Measurements from ENCODE around the gene CKAP2L.
A peak's percentile ranks its signal among the peaks of the same experiment; 100 is the strongest.

Gene CKAP2L

GRCh38 chr2:112750560-112750843 lies 13.9 kb downstream of the CKAP2L start:
- in situ Hi-C loops (cut with HindIII; ENCODE audit: low pct_unique_long_range_greater_than_20kb, low sequenced_read_pairs): no loop called here
- no peak for TF ChIP-seq JUND (IDR thresholded peaks at IDR 0.05; ENCODE audit: low read depth)
- no peak for DNase-seq (ENCODE audit: low read depth in 1 of 2, low spot score in 1 of 2)

DNA sequence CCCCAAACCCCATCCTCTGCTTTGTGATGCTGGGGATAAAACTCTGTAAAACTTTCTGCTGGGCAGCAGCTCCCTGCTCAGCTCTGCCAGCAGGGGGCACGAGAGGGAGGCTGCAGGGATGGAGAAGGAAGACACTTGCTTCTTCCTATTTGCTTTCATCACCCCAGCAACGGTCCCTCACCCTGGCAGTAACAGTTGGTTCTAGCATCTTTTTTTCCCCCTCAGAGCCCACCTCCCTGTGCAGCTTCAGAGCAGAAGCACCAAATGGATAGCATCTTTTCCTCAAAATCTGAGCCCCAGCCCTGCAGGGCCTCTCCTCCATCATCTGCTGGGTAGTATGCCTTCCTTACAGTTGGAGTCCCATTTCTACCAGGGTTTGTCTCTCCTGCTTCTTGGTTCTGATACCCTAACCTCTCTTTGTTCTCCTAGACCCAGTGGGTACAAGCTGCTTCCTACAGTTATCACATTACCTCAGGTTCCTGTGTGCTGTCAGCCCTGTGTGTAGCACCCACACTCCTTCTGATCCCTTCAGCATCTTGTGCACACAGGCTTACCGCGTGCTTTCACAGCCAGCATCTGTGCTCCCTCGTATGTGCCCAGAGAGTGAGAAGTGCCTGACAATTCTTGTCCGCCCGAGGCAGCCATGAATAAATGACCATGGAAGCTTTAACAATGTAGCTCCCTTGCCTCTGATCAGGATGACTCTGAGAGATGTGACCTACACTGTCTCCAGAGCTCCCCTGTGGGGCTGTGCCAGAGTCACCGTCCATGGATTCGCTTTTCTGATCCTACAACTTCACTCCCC lies 14.5 kb downstream of the CKAP2L start:
- TF ChIP-seq JUND (IDR thresholded peaks at IDR 0.05; ENCODE audit: low read depth): no peak
- peak in 1 of 2 experiments; percentile 70 for DNase-seq (ENCODE audit: low read depth in 1 of 2, low spot score in 1 of 2)
- in situ Hi-C loops (cut with HindIII; ENCODE audit: low pct_unique_long_range_greater_than_20kb, low sequenced_read_pairs): no loop called here

DNA sequence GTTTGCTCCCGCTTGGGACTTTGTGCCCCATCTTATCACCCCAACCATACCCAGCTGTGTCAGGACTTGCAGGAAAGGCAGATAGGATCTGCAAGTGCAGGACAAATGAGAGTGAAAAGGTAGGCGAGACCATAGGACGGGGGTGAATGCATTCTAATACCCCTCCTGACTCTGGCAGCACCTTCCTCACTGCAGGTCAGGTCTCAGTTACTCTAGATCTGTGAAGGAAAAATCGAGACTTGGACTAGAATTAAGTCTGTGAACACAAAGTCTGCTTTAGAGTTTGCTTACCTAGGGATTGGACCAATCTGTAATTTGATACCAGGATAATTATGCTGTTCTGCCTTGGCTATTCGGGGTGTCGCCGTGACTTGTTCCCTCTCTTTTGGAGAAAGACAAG lies 23.9 kb downstream of the CKAP2L start:
- DNase-seq (ENCODE audit: low read depth in 1 of 2, low spot score in 1 of 2): no peak
- in situ Hi-C loops (cut with HindIII; ENCODE audit: low pct_unique_long_range_greater_than_20kb, low sequenced_read_pairs): no loop called here
- no peak for TF ChIP-seq JUND (IDR thresholded peaks at IDR 0.05; ENCODE audit: low read depth)

DNA sequence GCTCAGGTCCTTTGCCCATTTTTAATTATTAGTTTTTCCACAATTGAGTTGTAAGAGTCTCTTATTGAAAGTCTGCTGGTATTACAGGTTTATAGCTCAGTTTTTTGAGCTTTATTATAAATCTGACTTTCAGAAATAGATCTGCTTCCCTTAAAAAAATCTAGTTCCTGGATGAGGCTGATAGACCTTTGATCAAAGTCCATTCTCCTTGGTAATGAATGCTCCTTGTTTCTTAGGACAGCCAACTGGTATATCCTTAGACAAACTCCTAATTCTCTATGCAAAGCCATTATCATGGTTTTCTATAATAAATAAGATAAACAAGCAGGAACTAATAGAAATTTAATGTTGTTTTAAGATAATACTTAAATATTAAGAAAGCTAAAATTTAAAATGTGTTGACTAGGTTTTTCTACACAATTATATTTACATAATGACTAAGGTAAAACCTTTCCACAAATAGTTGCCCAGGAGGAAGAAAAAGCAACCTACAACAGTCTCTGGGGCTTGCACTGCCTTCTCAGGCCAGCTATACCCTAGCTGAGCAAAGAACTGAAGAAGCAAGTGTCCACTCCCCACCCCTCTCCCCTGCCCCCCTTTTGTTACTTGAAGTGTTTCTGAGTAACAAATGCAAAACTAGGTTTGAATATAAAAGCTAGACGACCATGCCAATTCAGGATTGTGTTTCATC lies 26.7 kb downstream of the CKAP2L start:
- TF ChIP-seq JUND (IDR thresholded peaks at IDR 0.05; ENCODE audit: low read depth): no peak
- in situ Hi-C loops (cut with HindIII; ENCODE audit: low pct_unique_long_range_greater_than_20kb, low sequenced_read_pairs): no loop called here
- no peak for DNase-seq (ENCODE audit: low read depth in 1 of 2, low spot score in 1 of 2)

- in situ Hi-C loops (cut with HindIII; ENCODE audit: low pct_unique_long_range_greater_than_20kb, low sequenced_read_pairs): no loop called here
- no peak for TF ChIP-seq JUND (IDR thresholded peaks at IDR 0.05; ENCODE audit: low read depth)
- no peak for DNase-seq (ENCODE audit: low read depth in 1 of 2, low spot score in 1 of 2)
Observed at GRCh38 chr2:112733871-112734270, 30.5 kb downstream of the CKAP2L start.

DNA sequence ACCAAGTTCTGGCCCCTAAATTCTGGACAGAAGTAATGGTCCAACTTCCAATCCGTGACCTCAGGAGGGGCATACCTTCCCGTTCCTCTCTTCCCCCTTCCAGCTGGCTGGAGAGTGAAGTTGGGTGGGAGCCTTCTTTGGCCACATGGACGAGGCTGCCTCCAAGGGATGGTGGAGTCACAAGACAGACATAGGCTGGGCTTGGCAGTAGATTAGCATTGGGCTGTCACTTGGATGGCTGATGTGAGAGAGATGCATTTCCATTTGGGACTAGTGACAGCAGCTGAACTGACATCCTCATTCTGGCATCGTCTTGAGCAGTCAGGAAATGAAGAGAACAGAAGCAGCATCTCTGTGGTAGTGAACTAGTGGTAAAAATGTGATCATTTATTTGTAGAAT lies 31.0 kb downstream of the CKAP2L start:
- no peak for DNase-seq (ENCODE audit: low read depth in 1 of 2, low spot score in 1 of 2)
- no peak for TF ChIP-seq JUND (IDR thresholded peaks at IDR 0.05; ENCODE audit: low read depth)
- in situ Hi-C loops (cut with HindIII; ENCODE audit: low pct_unique_long_range_greater_than_20kb, low sequenced_read_pairs): no loop called here

GRCh38 chr2:112731479-112731878 lies 32.9 kb downstream of the CKAP2L start:
- no peak for TF ChIP-seq JUND (IDR thresholded peaks at IDR 0.05; ENCODE audit: low read depth)
- in situ Hi-C loops (cut with HindIII; ENCODE audit: low pct_unique_long_range_greater_than_20kb, low sequenced_read_pairs): no loop called here
- no peak for DNase-seq (ENCODE audit: low read depth in 1 of 2, low spot score in 1 of 2)

GRCh38 chr2:112730791-112731190 lies 33.6 kb downstream of the CKAP2L start:
- no peak for TF ChIP-seq JUND (IDR thresholded peaks at IDR 0.05; ENCODE audit: low read depth)
- in situ Hi-C loops (cut with HindIII; ENCODE audit: low pct_unique_long_range_greater_than_20kb, low sequenced_read_pairs): no loop called here
- no peak for DNase-seq (ENCODE audit: low read depth in 1 of 2, low spot score in 1 of 2)

- no peak for TF ChIP-seq JUND (IDR thresholded peaks at IDR 0.05; ENCODE audit: low read depth)
- in situ Hi-C loops (cut with HindIII; ENCODE audit: low pct_unique_long_range_greater_than_20kb, low sequenced_read_pairs): no loop called here
- no peak for DNase-seq (ENCODE audit: low read depth in 1 of 2, low spot score in 1 of 2)
Observed at GRCh38 chr2:112730216-112730615, 34.2 kb downstream of the CKAP2L start.

DNA sequence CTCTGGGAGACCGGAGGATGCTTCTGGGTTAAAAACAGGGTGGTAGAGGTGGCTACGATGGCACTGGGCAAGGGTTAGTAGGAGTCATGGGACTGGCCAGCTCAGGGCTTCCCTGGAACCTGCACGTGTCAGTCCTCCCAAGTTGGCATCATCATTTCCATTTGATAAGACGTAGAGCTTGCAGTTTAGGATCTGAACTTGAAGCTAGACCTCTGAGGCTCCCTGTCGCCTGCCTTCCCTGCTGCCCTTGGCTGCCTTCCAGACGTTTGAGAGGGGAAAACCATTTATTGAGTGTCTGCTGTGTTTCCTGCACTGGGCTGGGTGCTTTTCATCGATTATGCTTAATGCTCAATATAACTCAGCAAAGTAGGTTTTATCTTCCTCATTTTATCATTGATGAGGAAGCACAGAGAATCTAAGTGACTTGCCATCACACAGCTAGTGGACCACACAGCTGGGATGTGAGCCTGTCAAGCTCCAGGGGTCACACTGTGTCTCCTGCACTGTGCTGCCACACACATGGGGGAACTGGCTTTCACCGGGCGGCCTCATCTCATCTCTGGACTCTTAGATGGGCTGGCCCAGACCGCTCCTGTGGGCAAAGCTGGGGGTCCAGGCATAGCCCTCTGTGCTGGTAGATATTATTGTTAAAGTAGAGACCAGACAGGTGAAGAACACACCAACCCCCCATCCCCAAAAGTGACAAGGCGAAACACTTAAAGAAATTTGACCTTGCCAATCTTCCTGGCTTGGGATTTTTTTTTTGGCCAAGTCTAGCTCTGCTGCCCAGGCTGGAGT lies 35.8 kb downstream of the CKAP2L start:
- DNase-seq (ENCODE audit: low read depth in 1 of 2, low spot score in 1 of 2): no peak
- TF ChIP-seq JUND (IDR thresholded peaks at IDR 0.05; ENCODE audit: low read depth): no peak

GRCh38 chr2:112728029-112728362 lies 36.4 kb downstream of the CKAP2L start:
- no peak for TF ChIP-seq JUND (IDR thresholded peaks at IDR 0.05; ENCODE audit: low read depth)
- in situ Hi-C loops (cut with HindIII; ENCODE audit: low pct_unique_long_range_greater_than_20kb, low sequenced_read_pairs): no loop called here
- DNase-seq (ENCODE audit: low read depth in 1 of 2, low spot score in 1 of 2): no peak

More for the DNA sequence above, 35.8 kb downstream of the CKAP2L start:
- in situ Hi-C loops (cut with HindIII; ENCODE audit: low pct_unique_long_range_greater_than_20kb, low sequenced_read_pairs): no loop called here

DNA sequence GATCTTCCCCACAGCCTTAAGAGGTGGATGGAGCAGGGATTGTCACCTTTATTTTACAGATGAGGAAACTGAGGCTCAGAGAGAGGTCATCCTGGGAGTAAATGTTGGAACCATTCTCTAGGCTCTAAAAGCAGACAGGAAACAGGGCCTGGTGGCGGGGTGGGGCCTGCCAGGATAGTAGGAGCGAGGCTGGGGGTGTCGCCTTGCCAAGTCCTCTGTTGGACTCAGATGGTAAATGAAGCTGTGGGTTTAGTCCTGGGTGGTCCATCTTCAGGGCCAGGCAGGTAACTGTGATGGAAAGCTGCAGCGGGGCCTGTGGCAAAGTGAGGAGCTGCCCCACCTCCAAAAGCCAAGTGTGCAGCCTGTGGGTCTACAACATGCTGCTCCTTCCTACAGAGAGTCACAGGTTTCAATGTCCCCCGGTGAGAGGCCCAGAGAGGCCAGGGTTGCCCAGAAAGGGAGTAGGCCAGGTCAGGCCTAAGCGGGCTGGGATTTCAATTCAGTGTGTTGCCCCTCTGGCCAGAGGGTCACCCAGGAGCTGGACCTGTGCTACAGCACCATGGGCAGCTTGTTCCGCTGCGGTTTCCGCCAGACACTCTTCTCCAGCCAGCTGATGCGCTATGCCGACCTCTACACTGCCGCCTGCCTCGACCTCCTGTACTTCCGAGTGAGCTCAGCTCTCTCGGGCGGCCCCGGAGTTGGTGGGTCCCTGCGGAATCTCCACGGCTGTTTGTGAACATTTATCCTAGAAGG lies 37.0 kb downstream of the CKAP2L start:
- no peak for TF ChIP-seq JUND (IDR thresholded peaks at IDR 0.05; ENCODE audit: low read depth)
- in situ Hi-C loops (cut with HindIII; ENCODE audit: low pct_unique_long_range_greater_than_20kb, low sequenced_read_pairs): no loop called here
- no peak for DNase-seq (ENCODE audit: low read depth in 1 of 2, low spot score in 1 of 2)

Data from T47D (cell line).